Chondrocyte (in vitro differentiated cells): ENCODE measurements around the gene GTPBP6. TPM values are rescaled to one million over a fixed set of nuclear protein-coding genes. Genes with fewer than 3 reads are reported as not detected.
"Not testable (repeated sequence)": the region's sequence is repeated elsewhere in the genome, so short reads cannot be mapped to it uniquely, and the experiment has no call there.

Experiments
- DNase-seq: peaks from one replicate; pipeline ENCODE4 v3.0.0; 2021; ENCODE audit warnings: mixed read lengths, low spot score
- H3K27ac Mint-ChIP-seq: one replicate; pipeline ENCODE4 v1.8.0; 2021; ENCODE audit warnings: mild to moderate bottlenecking, moderate library complexity, mixed read lengths; ENCODE audit not compliant: unreplicated experiment
- H3K27me3 Mint-ChIP-seq: 2 replicates; pipeline ENCODE4 v1.8.0; 2021; ENCODE audit warnings: low read depth, mixed read lengths
- H3K36me3 Mint-ChIP-seq: 2 replicates; pipeline ENCODE4 v1.8.0; 2021; ENCODE audit warnings: low read depth, mixed read lengths
- H3K4me1 Mint-ChIP-seq: 2 replicates; pipeline ENCODE4 v1.8.0; 2021; ENCODE audit warnings: low read depth, mild to moderate bottlenecking, mixed read lengths
- H3K4me3 Mint-ChIP-seq: one replicate; pipeline ENCODE4 v1.8.0; 2021; ENCODE audit warnings: mild to moderate bottlenecking, moderate library complexity, mixed read lengths; ENCODE audit not compliant: unreplicated experiment
- H3K9me3 Mint-ChIP-seq: 2 replicates; pipeline ENCODE4 v1.8.0; 2021; ENCODE audit warnings: low read depth, mixed read lengths
- CTCF ChIP-seq: fragments of 200-600 bp; sonication (generic); IDR thresholded peaks from 2 replicates; pipeline ENCODE4 v1.5.0; 2021; ENCODE audit warnings: antibody characterized with exemption, mild to moderate bottlenecking, moderate library complexity
- total RNA-seq: library from RNA; stranded (reverse); gene quantifications from 3 replicates; pipeline ENCODE4 v1.2.1, GENCODE V29; 2021

GTPBP6 gene
- total RNA-seq, 1 donor from 2014 or later, result 37.6 TPM

DNA sequence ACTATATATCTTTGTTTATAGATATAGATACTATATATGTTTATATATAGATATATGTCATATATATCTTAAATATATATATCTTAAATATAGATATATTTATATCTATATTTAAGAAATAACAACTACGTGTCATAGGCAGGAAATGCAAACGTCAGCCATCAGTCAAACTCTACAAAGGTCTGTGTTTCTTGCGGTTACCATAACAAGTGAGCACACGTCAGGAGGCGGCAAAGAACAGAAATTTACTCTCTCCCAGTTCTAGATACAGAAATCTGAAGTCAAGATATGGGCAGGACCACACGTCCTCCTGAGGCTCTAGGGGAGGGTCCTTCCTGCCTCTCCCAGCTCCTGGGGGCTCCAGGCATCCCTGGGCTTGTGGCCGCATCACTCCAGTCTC, 30.9 kb downstream of the GTPBP6 start:
- Mint-ChIP-seq H3K27me3 (no peaks in the 10 kb centered on the region), H3K27ac (no peak overlapping the region), H3K9me3 (no peaks in the 10 kb centered on the region), H3K4me3 (no peak overlapping the region), H3K4me1 (peaks cover 2% of the 10 kb centered on the region), H3K36me3 (peaks cover 3% of the 10 kb centered on the region)
- TF ChIP-seq CTCF, result no peak
- DNase-seq, result peak; percentile 24

- Mint-ChIP-seq H3K27me3 (no peaks in the 10 kb centered on the region), H3K27ac (no peak overlapping the region), H3K9me3 (no peaks in the 10 kb centered on the region), H3K4me1 (peaks cover 8% of the 10 kb centered on the region), H3K36me3 (no peaks in the 10 kb centered on the region), H3K4me3 (no peak overlapping the region)
- DNase-seq, result no peak
- no peak for TF ChIP-seq CTCF
These were observed 33.4 kb downstream of the GTPBP6 start for GRCh38 chrX:285076-285677.

- Mint-ChIP-seq H3K27me3 (no peaks in the 10 kb centered on the region), H3K4me1 (peaks cover 8% of the 10 kb centered on the region), H3K27ac (peak overlapping the region; percentile 96), H3K9me3 (no peaks in the 10 kb centered on the region), H3K4me3 (peak overlapping the region; percentile 96), H3K36me3 (no peaks in the 10 kb centered on the region)
- no peak for TF ChIP-seq CTCF
- DNase-seq, result peak; percentile 92
These were observed 35.3 kb downstream of the GTPBP6 start for GRCh38 chrX:283115-283845.

- H3K36me3 Mint-ChIP-seq, H3K9me3 Mint-ChIP-seq, H3K27me3 Mint-ChIP-seq, H3K27ac Mint-ChIP-seq, H3K4me1 Mint-ChIP-seq: not testable (repeated sequence)
- peak; percentile 36 for DNase-seq
- peak overlapping the region; percentile 66 for H3K4me3 Mint-ChIP-seq
These were observed 36.5 kb downstream of the GTPBP6 start for GRCh38 chrX:282000-282681.

- Mint-ChIP-seq H3K9me3 (no peaks in the 10 kb centered on the region), H3K27me3 (no peaks in the 10 kb centered on the region), H3K4me3 (peak within 1 kb of the TSS; percentile 66), H3K36me3 (no peaks in the 10 kb centered on the region), H3K4me1 (peaks cover 8% of the 10 kb centered on the region), H3K27ac (peak within 1 kb of the TSS; percentile 51)
- TF ChIP-seq CTCF, result no peak
- peak; percentile 59 for DNase-seq
These were observed 37.2 kb downstream of the GTPBP6 start, which contains the start of gene PLCXD1 for GRCh38 chrX:281166-281999. PLCXD1 (plus strand) TSS chrX:281381; CDS start chrX:284188, 2,807 bp downstream.

DNA sequence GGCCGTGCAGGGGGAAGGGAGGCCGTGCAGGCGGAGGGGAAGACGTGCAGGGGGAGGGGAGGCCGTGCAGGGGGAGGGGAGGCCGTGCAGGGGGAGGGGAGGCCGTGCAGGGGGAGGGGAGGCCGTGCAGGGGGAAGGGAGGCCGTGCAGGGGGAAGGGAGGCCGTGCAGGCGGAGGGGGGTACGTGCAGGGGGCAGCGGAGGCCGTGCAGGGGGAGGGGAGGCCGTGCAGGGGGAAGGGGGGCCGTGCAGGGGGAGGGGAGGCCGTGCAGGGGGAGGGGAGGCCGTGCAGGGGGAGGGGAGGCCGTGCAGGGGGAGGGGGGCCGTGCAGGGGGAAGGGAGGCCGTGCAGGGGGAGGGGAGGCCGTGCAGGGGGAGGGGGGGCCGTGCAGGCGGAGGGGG, 37.9 kb downstream of the GTPBP6 start:
- not testable (repeated sequence) for DNase-seq, H3K4me1 Mint-ChIP-seq, H3K27me3 Mint-ChIP-seq, H3K36me3 Mint-ChIP-seq, H3K4me3 Mint-ChIP-seq, H3K27ac Mint-ChIP-seq, H3K9me3 Mint-ChIP-seq

DNA sequence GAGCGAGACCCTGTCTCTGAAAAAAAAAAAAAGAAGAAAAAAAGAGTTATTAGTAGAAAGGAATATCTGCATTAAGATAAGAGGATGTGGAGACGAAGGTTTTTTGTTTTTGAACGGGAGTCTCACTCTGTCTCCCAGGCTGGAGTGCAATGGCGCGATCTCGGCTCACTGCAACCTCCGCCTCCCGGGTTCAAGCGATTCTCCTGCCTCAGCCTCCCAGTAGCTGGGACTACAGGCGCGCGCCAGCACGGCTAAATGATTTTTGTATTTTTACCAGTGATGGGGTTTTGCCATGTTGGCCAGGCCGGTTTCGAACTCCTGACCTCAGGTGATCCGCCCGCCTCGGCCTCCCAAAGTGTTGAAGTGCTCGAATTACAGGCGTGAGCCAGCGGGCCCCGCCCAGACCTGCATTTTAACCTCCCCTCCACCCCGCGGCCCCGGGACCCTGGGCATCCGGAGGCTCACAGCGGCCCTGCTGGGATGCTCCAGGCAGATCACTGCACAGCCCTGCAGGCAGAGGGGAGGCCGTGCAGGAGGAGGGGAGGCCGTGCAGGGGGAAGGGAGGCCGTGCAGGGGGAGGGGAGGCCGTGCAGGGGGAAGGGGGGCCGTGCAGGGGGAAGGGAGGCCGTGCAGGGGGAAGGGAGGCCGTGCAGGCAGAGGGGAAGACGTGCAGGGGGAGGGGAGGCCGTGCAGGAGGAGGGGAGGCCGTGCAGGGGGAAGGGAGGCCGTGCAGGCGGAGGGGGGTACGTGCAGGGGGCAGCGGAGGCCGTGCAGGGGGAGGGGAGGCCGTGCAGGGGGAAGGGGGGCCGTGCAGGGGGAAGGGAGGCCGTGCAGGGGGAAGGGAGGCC, 38.6 kb downstream of the GTPBP6 start:
- not testable (repeated sequence) for H3K27me3 Mint-ChIP-seq, H3K36me3 Mint-ChIP-seq, H3K27ac Mint-ChIP-seq, H3K9me3 Mint-ChIP-seq
- Mint-ChIP-seq H3K4me1 (peaks cover 11% of the 10 kb centered on the region), H3K4me3 (peak overlapping the region; percentile 31)
- DNase-seq, result peak; percentile 60
